A549 (cell line): ENCODE results near the gene N4BP3. TPM values are rescaled to one million over a fixed set of nuclear protein-coding genes. Genes with fewer than 3 reads are reported as not detected.

Source experiments
- ATAC-seq, 2 experiments: fragments of 200-7000 bp in 1 of 2; fragments of >200 bp in 1 of 2; cut with Nextera tagmentation in 1 of 2; cut with Tn5 transposase in 1 of 2; 3 replicates each; pipeline versions ENCODE4 v1.8.0 to v1.9.1; 2018 to 2020; ENCODE audit warnings: mild to moderate bottlenecking in 1 of 2, moderate library complexity in 1 of 2
- CTCF ChIA-PET: fragments of 300-600 bp; sonication (Branson Sonifier 250); formaldehyde crosslinking; extraction: SDS; loops from one replicate; lab custom pipeline; 2021; ENCODE audit warnings: antibody characterized with exemption, inconsistent platforms; lab: Yijun Ruan, JAX
- POLR2A ChIA-PET: fragments of 350-600 bp; formaldehyde crosslinking; extraction: SDS; loops from one replicate; lab custom pipeline; 2021; ENCODE audit warnings: antibody characterized with exemption, inconsistent platforms; lab: Yijun Ruan, JAX
- DNase-seq, 2 experiments: peaks; one replicate each; pipeline versions ENCODE4 v3.0.0 to v3.0.0-alpha.2; 2011 to 2016; ENCODE audit warnings: low read depth in 1 of 2, low spot score in 1 of 2
- FAIRE-seq: peaks from 2 replicates; lab custom pipeline; 2011; peaks lifted over from hg19 to GRCh38; lab: Jason Lieb, UNC
- H3K27ac ChIP-seq, 2 experiments: fragments of >200 bp; sonication (Bioruptor Twin); formaldehyde crosslinking; 3 replicates each; pipeline ENCODE4 v1.5.1; 2016 to 2017
- H3K4me1 ChIP-seq: fragments of >200 bp; sonication (Bioruptor Twin); formaldehyde crosslinking; 3 replicates; pipeline ENCODE4 v1.6.1; 2016
- H3K4me2 ChIP-seq: fragments of >200 bp; sonication (Bioruptor Twin); formaldehyde crosslinking; 3 replicates; pipeline ENCODE4 v1.6.1; 2016
- H3K4me3 ChIP-seq: fragments of >200 bp; sonication (Bioruptor Twin); formaldehyde crosslinking; 3 replicates; pipeline ENCODE4 v1.5.1; 2016
- H3K9me3 ChIP-seq: fragments of >200 bp; sonication (Bioruptor Twin); formaldehyde crosslinking; 3 replicates; pipeline ENCODE4 v1.6.1; 2016
- CHD2 ChIP-seq: fragments of 150-350 bp; IDR thresholded peaks from 2 replicates; pipeline ENCODE4 v1.6.1; 2014; ENCODE audit warnings: low read length; ENCODE audit not compliant: partially characterized antibody
- CHD4 ChIP-seq: fragments of 200-600 bp; sonication (generic); IDR thresholded peaks from 2 replicates; pipeline ENCODE4 v1.6.1; 2016; ENCODE audit warnings: antibody characterized with exemption, mild to moderate bottlenecking, borderline replicate concordance
- ELK1 ChIP-seq: fragments of 150-350 bp; IDR thresholded peaks from 2 replicates; pipeline ENCODE4 v1.6.1; 2014; ENCODE audit warnings: low read depth, mild to moderate bottlenecking, low read length
- FOSB ChIP-seq: fragments of 250-450 bp; sonication (Bioruptor Pico); IDR thresholded peaks from 2 replicates; pipeline ENCODE4 v1.5.0; 2020; ENCODE audit warnings: mild to moderate bottlenecking, moderate library complexity
- FOSL2 ChIP-seq, 2 experiments: fragments of 450-650 bp in 1 of 2; fragments of >200 bp in 1 of 2; sonication (Bioruptor Twin) in 1 of 2; formaldehyde crosslinking; IDR thresholded peaks; 2 replicates each; pipeline versions ENCODE4 v1.5.0 to v1.6.1; 2016 to 2020; ENCODE audit warnings: mild to moderate bottlenecking in 1 of 2, moderate library complexity in 1 of 2
- FOXS1 ChIP-seq: fragments of 250-450 bp; sonication (Bioruptor Pico); IDR thresholded peaks from 2 replicates; pipeline ENCODE4 v1.5.0; 2020; ENCODE audit warnings: mild to moderate bottlenecking, moderate library complexity
- HEYL ChIP-seq: fragments of 250-450 bp; sonication (Bioruptor Pico); IDR thresholded peaks from 2 replicates; pipeline ENCODE4 v1.8.0; 2021; ENCODE audit warnings: mild to moderate bottlenecking, moderate library complexity
- MAZ ChIP-seq: fragments of 150-350 bp; IDR thresholded peaks from 2 replicates; pipeline ENCODE4 v1.6.1; 2014; ENCODE audit warnings: antibody characterized with exemption, low read depth, low read length, borderline replicate concordance
- NPAS2 ChIP-seq: fragments of 250-450 bp; sonication (Bioruptor Pico); IDR thresholded peaks from 2 replicates; pipeline ENCODE4 v1.8.0; 2022; ENCODE audit warnings: mild to moderate bottlenecking, moderate library complexity, borderline replicate concordance
- NR3C1 ChIP-seq: fragments of >200 bp; sonication (Bioruptor Twin); formaldehyde crosslinking; IDR thresholded peaks from 3 replicates; pipeline ENCODE4 v1.6.1; 2017
- PBX3 ChIP-seq: IDR thresholded peaks from 2 replicates; pipeline ENCODE4 v1.6.1; 2012
- PHF8 ChIP-seq: fragments of 200-600 bp; sonication (generic); IDR thresholded peaks from 2 replicates; pipeline ENCODE4 v1.6.1; 2016; ENCODE audit warnings: low read depth, mild to moderate bottlenecking, antibody characterized with exemption, moderate library complexity, borderline replicate concordance
- TP53 ChIP-seq: fragments of 250-450 bp; sonication (Bioruptor Pico); IDR thresholded peaks from 2 replicates; pipeline ENCODE4 v1.5.0; 2021; ENCODE audit warnings: mild to moderate bottlenecking, moderate library complexity
- ZFP36 ChIP-seq: fragments of 450-650 bp; IDR thresholded peaks from 2 replicates; pipeline ENCODE4 v1.6.1; 2014; ENCODE audit warnings: borderline replicate concordance; ENCODE audit not compliant: partially characterized antibody
- ZSCAN20 ChIP-seq: fragments of 250-450 bp; sonication (Bioruptor Pico); IDR thresholded peaks from 2 replicates; pipeline ENCODE4 v1.8.0; 2022; ENCODE audit warnings: mild to moderate bottlenecking, moderate library complexity
- WGBS: methylation state at CpG from one replicate; pipeline ENCODE4 v1.1.6; 2017; ENCODE audit errors: missing lambda C conversion rate; 5-methylcytosine and 5-hydroxymethylcytosine counted together
- polyA plus RNA-seq, 4 experiments: library from polyadenylated mRNA; depleted of rRNA in 3 of 4; stranded (reverse); fragments of >200 nt; fragmentation: RNase III in 1 of 4; extraction: RNeasy Plus Mini Kit Qiagen cat#74134 plus additional on column Dnase treatment in 1 of 4; gene quantifications; 2 replicates in 3 of 4; 3 replicates in 1 of 4; pipeline ENCODE4 v1.2.3, GENCODE V29; 2011 to 2017
- TF ChIP-seq, protein P1 (sequence below): fragments of 200-600 bp; sonication (generic); IDR thresholded peaks from 2 replicates; pipeline ENCODE4 v1.6.1; 2016; ENCODE audit warnings: antibody characterized with exemption, mild to moderate bottlenecking, moderate library complexity

Gene N4BP3
- polyA plus RNA-seq, 2 of the 4 experiments (the other 2 are of a cell fraction) = 0.12 to 0.15 TPM

DNA sequence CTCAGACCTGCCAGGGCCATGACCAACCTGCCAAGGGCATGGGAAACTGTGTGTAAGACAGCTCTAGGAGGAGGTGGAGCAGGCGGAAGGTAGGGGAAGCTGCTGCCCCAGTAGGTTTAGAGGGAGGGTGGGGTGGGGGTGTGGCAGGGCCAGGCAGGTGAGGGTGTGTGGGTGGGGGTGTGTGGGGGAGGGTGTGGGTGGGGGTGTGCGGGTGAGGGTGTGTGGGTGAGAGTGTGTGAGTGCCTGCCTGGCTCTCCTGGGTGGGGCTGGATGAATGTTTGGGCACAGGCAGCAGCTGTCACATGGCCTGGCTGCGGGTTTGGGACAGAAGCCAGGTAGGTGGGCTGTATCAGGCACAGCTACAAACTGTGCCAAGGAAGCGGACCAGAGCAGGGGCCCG, 8.8 kb upstream of the N4BP3 start (continued):
- TF ChIP-seq CHD4 (no peak), PBX3 (no peak), MAZ (no peak)

DNA sequence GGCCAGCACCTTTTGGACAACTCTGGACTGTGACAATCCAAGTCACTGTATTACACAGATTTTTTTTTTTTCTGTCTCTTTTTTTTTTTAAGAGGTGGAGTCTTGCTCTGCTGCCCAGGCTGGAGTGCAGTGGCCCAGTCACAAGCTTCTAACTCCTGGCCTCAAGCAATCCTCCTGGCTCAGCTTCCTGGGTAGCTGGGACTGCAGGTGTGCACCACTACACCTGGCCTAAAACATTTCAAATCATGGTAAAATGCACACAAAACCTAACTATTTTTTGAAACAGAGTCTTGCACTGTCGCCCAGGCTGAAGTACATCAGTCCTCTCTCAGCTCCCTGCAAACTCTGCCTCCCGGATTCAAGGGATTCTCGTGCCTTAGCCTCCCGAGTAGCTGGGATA, 7.2 kb upstream of the N4BP3 start:
- Histone ChIP-seq H3K9me3 (no peaks in the 10 kb centered on the region), H3K4me1 (0 out of 3 replicates have a peak, but pooled peaks cover 3% of the 10 kb centered on the region), H3K27ac (no peak overlapping the region), H3K4me2 (no peak overlapping the region), H3K4me3 (no peak overlapping the region)
- POLR2A ChIA-PET = no interaction called here
- CTCF ChIA-PET = interaction anchor here (0.6 to 5.6 kb wide), 5 partner anchors 15 to 40 kb away, joined by 3 to 25 read pairs (median 3); no protein-coding TSS in a partner anchor
- 56% methylated on average over 4 of the region's 4 CpGs for WGBS
- FAIRE-seq (no peak), ATAC-seq (no peak), DNase-seq (no peak)
- TF ChIP-seq HEYL (no peak), ZFP36 (no peak), PHF8 (no peak), FOSB (CRISPR knock-in tag) (no peak), FOXS1 (CRISPR knock-in tag) (no peak)

DNA sequence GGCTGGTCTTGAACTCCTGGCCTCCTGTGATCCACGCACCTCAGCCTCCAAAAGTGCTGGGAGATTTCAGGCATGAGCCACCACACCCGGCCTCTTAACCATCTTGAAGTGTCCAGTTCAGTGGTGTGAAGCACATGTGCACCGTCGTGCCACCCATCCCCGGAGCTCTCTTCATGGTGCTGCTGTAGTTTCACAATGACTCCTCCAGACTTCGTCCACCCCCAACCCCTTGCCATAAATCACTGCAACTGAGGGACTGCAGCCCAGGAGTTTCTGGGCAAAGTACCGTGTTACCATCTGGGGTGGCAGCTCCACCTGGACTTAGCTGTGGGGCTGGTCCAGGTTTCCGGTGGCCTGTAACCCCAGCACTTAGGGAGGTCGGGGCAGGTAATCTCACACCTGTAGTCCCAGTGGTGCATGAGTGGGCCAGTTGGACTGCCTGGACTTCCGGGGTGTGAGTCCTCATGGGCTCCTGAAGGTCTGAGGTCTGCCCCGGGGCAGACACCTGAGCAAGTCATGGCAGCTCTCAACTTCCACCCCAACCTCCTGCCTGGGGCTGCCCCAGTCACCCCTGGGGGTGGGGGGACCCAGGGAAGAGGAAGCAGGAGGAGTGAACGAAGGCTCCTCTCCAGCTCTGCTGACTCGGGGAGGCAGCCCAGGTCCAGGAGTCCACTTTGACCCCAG, 6.6 kb upstream of the N4BP3 start:
- POLR2A ChIA-PET = no interaction called here
- H3K9me3 ChIP-seq = no peaks in the 10 kb centered on the region
- H3K4me2 ChIP-seq = no peak overlapping the region
- FAIRE-seq (no peak), DNase-seq (no peak), ATAC-seq (no peak)
- CTCF ChIA-PET = interaction anchor here (0.6 to 5.6 kb wide), 7 partner anchors 14 to 57 kb away, joined by 3 to 25 read pairs (median 3); no protein-coding TSS in a partner anchor
- TF ChIP-seq FOSL2 (IDR thresholded peaks at IDR 0.05) (no peak), FOSL2 (CRISPR knock-in tag; IDR thresholded peaks at IDR 0.05) (no peak), ELK1 (no peak), NPAS2 (CRISPR knock-in tag) (no peak), PHF8 (no peak), NR3C1 (no peak), ZSCAN20 (CRISPR knock-in tag) (no peak), CHD2 (no peak), TP53 (CRISPR knock-in tag) (no peak)
- TF ChIP-seq, protein P1, sequence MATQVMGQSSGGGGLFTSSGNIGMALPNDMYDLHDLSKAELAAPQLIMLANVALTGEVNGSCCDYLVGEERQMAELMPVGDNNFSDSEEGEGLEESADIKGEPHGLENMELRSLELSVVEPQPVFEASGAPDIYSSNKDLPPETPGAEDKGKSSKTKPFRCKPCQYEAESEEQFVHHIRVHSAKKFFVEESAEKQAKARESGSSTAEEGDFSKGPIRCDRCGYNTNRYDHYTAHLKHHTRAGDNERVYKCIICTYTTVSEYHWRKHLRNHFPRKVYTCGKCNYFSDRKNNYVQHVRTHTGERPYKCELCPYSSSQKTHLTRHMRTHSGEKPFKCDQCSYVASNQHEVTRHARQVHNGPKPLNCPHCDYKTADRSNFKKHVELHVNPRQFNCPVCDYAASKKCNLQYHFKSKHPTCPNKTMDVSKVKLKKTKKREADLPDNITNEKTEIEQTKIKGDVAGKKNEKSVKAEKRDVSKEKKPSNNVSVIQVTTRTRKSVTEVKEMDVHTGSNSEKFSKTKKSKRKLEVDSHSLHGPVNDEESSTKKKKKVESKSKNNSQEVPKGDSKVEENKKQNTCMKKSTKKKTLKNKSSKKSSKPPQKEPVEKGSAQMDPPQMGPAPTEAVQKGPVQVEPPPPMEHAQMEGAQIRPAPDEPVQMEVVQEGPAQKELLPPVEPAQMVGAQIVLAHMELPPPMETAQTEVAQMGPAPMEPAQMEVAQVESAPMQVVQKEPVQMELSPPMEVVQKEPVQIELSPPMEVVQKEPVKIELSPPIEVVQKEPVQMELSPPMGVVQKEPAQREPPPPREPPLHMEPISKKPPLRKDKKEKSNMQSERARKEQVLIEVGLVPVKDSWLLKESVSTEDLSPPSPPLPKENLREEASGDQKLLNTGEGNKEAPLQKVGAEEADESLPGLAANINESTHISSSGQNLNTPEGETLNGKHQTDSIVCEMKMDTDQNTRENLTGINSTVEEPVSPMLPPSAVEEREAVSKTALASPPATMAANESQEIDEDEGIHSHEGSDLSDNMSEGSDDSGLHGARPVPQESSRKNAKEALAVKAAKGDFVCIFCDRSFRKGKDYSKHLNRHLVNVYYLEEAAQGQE = no peak
- no peak overlapping the region for H3K27ac ChIP-seq
- H3K4me3 ChIP-seq = no peak overlapping the region
- H3K4me1 ChIP-seq = 0 out of 3 replicates have a peak, but pooled peaks cover 3% of the 10 kb centered on the region
- WGBS = 64% methylated on average over 9 of the region's 13 CpGs
